AG10803 (cell line): Measurements from ENCODE around the gene SELENON.

Experiments used
- DNase-seq: peaks from one replicate; pipeline ENCODE4 v3.0.0; 2010; ENCODE audit warnings: low read depth
- H3K4me3 ChIP-seq: 2 replicates; pipeline ENCODE4 v1.5.1; 2011; ENCODE audit warnings: mild to moderate bottlenecking, low read length, control low read depth
- TF ChIP-seq, protein P1 (sequence below): conservative IDR thresholded peaks from 2 replicates; pipeline ENCODE4 v1.5.1; 2011; ENCODE audit warnings: mild to moderate bottlenecking, low read length, control low read depth, inconsistent platforms

Gene SELENON

DNA sequence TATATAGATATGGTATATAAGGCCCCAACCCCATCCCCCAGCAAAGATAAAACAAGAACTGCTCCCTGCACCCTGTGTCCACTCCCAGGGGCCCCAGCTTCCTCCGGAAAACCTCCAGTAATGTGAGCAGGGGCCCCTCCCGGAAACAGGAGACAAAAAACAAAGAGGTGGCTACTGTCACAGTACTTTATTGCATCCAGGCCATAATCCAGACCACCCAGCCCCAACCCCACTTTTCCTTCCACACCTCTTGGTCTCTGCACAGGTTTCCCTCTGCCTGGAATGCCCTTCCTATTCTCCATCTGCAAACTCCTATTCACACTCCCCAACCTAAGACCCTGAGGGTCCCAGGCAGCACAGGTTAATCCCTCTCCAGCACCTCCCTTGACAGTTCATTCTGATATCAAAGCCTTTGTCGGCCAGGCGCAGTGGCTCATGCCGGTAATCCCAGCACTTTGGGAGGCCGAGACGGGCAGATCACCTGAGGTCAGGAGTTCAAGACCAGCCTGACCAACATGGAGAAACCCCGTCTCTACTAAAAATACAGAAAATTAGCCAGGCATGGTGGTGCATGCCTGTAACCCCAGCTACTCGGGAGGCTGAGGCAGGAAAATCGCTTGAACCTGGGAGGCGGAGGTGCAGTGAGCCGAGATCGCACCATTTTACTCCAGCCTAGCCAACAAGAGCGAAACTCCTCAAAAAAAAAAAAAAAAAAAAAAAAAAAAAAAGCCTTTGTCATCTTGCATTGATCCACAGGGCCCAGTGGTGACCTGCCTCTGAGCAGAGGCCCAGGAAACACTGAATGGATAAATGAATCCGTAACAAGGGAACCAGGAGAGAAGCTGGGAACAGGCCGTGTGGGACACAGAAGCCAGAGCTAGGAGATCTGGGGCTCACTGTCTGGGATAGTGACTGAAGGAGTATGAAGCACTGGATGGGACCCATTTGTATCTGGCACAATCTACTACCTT lies 61.6 kb downstream of the SELENON start:
- no peak for DNase-seq
- TF ChIP-seq, protein P1, sequence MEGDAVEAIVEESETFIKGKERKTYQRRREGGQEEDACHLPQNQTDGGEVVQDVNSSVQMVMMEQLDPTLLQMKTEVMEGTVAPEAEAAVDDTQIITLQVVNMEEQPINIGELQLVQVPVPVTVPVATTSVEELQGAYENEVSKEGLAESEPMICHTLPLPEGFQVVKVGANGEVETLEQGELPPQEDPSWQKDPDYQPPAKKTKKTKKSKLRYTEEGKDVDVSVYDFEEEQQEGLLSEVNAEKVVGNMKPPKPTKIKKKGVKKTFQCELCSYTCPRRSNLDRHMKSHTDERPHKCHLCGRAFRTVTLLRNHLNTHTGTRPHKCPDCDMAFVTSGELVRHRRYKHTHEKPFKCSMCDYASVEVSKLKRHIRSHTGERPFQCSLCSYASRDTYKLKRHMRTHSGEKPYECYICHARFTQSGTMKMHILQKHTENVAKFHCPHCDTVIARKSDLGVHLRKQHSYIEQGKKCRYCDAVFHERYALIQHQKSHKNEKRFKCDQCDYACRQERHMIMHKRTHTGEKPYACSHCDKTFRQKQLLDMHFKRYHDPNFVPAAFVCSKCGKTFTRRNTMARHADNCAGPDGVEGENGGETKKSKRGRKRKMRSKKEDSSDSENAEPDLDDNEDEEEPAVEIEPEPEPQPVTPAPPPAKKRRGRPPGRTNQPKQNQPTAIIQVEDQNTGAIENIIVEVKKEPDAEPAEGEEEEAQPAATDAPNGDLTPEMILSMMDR = no peak
- no peak overlapping the region for H3K4me3 ChIP-seq

GRCh38 chr1:25862785-25863485 lies 62.9 kb downstream of the SELENON start:
- H3K4me3 ChIP-seq = no peak overlapping the region
- DNase-seq = no peak
- TF ChIP-seq, protein P1 = no peak

- no peak overlapping the region for H3K4me3 ChIP-seq
- DNase-seq = no peak
- TF ChIP-seq, protein P1 = no peak
These were observed 63.7 kb downstream of the SELENON start for GRCh38 chr1:25863486-25864262.

GRCh38 chr1:25864434-25864833 lies 64.4 kb downstream of the SELENON start:
- no peak overlapping the region for H3K4me3 ChIP-seq
- TF ChIP-seq, protein P1 = no peak
- no peak for DNase-seq

DNA sequence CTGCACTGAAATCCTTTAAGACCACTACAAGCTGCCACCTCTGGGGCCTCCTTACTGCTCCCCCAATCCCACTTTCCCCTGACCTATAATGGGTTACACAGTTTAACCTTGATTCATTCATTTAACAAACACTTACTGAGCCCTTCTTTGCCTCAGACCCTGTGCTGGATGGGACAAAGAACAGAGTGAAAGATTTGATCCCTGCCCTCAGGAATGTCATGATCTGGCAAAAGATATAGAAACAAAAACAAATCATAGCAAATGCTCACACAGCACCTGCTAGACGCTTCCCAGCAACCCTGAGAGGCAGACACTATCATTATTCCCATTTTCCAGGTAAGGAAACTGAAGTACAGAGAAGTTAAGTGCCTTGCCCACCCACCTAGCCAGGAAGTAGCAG lies 66.3 kb downstream of the SELENON start:
- TF ChIP-seq, protein P1 = no peak
- H3K4me3 ChIP-seq = no peak overlapping the region
- no peak for DNase-seq

DNA sequence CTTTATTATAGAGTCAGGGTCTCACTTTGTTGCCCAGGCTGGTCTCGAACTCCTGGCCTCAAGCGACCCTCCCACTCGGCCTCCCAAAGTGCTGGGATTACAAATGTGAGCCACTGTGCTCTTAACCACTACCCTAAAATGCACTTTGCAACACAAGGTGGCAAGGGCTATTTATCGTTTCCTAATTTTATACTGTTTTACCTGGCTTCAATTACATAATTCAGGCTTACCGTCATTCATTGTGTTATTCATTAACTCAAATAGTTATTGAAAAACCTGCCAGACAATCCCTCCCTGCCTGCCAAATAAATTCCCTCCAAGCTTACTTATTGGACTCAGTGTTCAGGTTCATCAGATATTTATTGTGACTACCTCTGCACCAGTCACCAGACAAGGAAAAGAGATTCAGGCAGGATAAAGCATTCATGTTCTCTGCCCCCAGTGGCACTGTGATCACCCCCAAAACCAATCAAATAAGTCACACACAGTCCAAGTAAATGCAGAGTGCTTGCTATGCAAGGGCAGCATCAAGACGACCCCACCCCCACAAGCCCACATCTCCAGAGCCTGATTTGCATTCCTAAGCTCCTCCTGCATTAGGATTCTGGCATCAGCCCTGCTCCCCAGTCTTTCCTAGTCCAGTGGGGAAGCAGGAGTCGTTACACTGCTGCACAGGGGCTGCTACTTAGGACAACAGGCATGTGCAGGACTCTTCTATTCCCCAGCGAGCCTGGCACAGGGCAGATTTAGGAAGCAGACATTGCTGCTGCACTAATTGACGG lies 67.4 kb downstream of the SELENON start:
- TF ChIP-seq, protein P1 = no peak
- no peak for DNase-seq
- H3K4me3 ChIP-seq = no peak overlapping the region
